B cell (primary cell): ENCODE results near the gene ITPR1. TPM values are rescaled to one million over a fixed set of nuclear protein-coding genes. Genes with fewer than 3 reads are reported as not detected.

Experiments
- ATAC-seq: fragments of 200-7000 bp; cut with Tn5 transposase; one replicate; pipeline ENCODE4 v1.10.0; 2021; ENCODE audit warnings: low read depth, mild to moderate bottlenecking, moderate number of reproducible peaks, moderate library complexity
- CTCF ChIA-PET: fragments of 350-600 bp; sonication (Branson Sonifier 250); formaldehyde crosslinking; loops from one replicate; lab custom pipeline; 2021; ENCODE audit warnings: antibody characterized with exemption, inconsistent platforms; lab: Charles Lee
- POLR2A ChIA-PET: fragments of 350-600 bp; sonication (Branson Sonifier 250); formaldehyde crosslinking; loops from one replicate; lab custom pipeline; 2021; ENCODE audit warnings: antibody characterized with exemption; lab: Charles Lee
- DNase-seq: peaks from one replicate; pipeline ENCODE4 v3.0.0; 2013
- H2AFZ ChIP-seq: 2 replicates; pipeline ENCODE4 v1.6.1; 2012; ENCODE audit warnings: mild to moderate bottlenecking, low read depth, low read length; ENCODE audit not compliant: insufficient read depth, poor library complexity, severe bottlenecking
- H3K27ac ChIP-seq, 2 donors: 1 replicate in 1 of 2; 2 replicates in 1 of 2; pipeline ENCODE4 v1.5.1; 2012 to 2013; ENCODE audit warnings: low read length in 2 of 2, mild to moderate bottlenecking in 2 of 2, moderate library complexity in 1 of 2
- H3K27me3 ChIP-seq, 4 experiments: fragments of 200-600 bp in 1 of 4; sonication (generic) in 1 of 4; replicated peaks in 1 of 4; 1 replicate in 2 of 4; 2 replicates in 2 of 4; pipeline versions ENCODE4 v1.6.1 to v1.7.0; 2013 to 2016; ENCODE audit warnings: low read length in 3 of 4, mild to moderate bottlenecking in 2 of 4, mixed read lengths in 1 of 4, moderate library complexity in 1 of 4; ENCODE audit not compliant: insufficient read depth in 4 of 4, control insufficient read depth in 3 of 4; ENCODE audit errors: control extremely low read depth in 1 of 4
- H3K36me3 ChIP-seq, 2 experiments: replicated peaks in 1 of 2; 1 replicate in 1 of 2; 2 replicates in 1 of 2; pipeline versions ENCODE4 v1.6.1 to v1.7.1; 2013; ENCODE audit warnings: low read length in 1 of 2; ENCODE audit not compliant: insufficient read depth in 2 of 2, control insufficient read depth in 1 of 2; ENCODE audit errors: control extremely low read depth in 1 of 2, extremely low read depth in 1 of 2
- H3K4me1 ChIP-seq, 2 donors: fragments of 200-600 bp in 1 of 2; sonication (generic) in 1 of 2; 1 replicate in 1 of 2; 2 replicates in 1 of 2; pipeline versions ENCODE4 v1.5.1 to v1.6.1; 2013 to 2017; ENCODE audit warnings: low read length in 2 of 2; ENCODE audit not compliant: control insufficient read depth in 2 of 2, insufficient read depth in 2 of 2
- H3K4me2 ChIP-seq: replicated peaks from 2 replicates; pipeline ENCODE3; 2012; ENCODE audit warnings: mild to moderate bottlenecking, low read depth, low read length; ENCODE audit not compliant: poor library complexity, severe bottlenecking
- H3K4me3 ChIP-seq, 5 experiments: fragments of 200-600 bp in 1 of 5; sonication (generic) in 1 of 5; 1 replicate in 3 of 5; 2 replicates in 2 of 5; pipeline versions ENCODE4 v1.5.1 to v1.7.0; 2011 to 2016; ENCODE audit warnings: low read length in 4 of 5, mild to moderate bottlenecking in 4 of 5, low read depth in 2 of 5, control low read depth in 1 of 5, moderate library complexity in 1 of 5; ENCODE audit not compliant: insufficient read depth in 1 of 5; ENCODE audit errors: control extremely low read depth in 1 of 5, extremely low read depth in 1 of 5
- H3K79me2 ChIP-seq: fragments of 200-600 bp; sonication (generic); one replicate; pipeline ENCODE4 v1.6.0; 2016; ENCODE audit warnings: low read length; ENCODE audit not compliant: control insufficient read depth, insufficient read depth
- H3K9ac ChIP-seq: fragments of 200-600 bp; sonication (generic); 2 replicates; pipeline ENCODE4 v1.6.1; 2017; ENCODE audit warnings: mild to moderate bottlenecking, low read length, moderate library complexity
- H3K9me3 ChIP-seq, 3 donors: one replicate each; pipeline versions ENCODE4 v1.6.1 to v1.7.1; 2013; ENCODE audit warnings: low read length in 2 of 3; ENCODE audit not compliant: control insufficient read depth in 2 of 3, insufficient read depth in 1 of 3; ENCODE audit errors: control extremely low read depth in 1 of 3
- H4K20me1 ChIP-seq: 2 replicates; pipeline ENCODE4 v1.6.0; 2012; ENCODE audit warnings: mild to moderate bottlenecking, low read length; ENCODE audit not compliant: insufficient read depth, control insufficient read depth, poor library complexity, severe bottlenecking
- H3K27ac Mint-ChIP-seq: one replicate; pipeline ENCODE4 v1.8.0; 2021; ENCODE audit warnings: mixed read lengths
- H3K27me3 Mint-ChIP-seq: one replicate; pipeline ENCODE4 v1.8.0; 2021; ENCODE audit warnings: mixed read lengths
- H3K4me1 Mint-ChIP-seq: one replicate; pipeline ENCODE4 v1.8.0; 2021; ENCODE audit warnings: mixed read lengths
- H3K4me3 Mint-ChIP-seq: one replicate; pipeline ENCODE4 v1.8.0; 2021; ENCODE audit warnings: mixed read lengths
- H3K9me3 Mint-ChIP-seq: one replicate; pipeline ENCODE4 v1.8.0; 2022; ENCODE audit warnings: mixed read lengths; ENCODE audit not compliant: insufficient read depth
- CTCF ChIP-seq: fragments of 200-600 bp; IDR thresholded peaks from one replicate; pipeline ENCODE4 v1.8.0; 2022; ENCODE audit warnings: antibody characterized with exemption, mild to moderate bottlenecking
- EZH2 ChIP-seq: IDR thresholded peaks from 2 replicates; pipeline ENCODE4 v1.6.1; 2012; ENCODE audit warnings: borderline replicate concordance, low read depth, mild to moderate bottlenecking, moderate library complexity, low read length; ENCODE audit not compliant: insufficient read depth, poor library complexity, severe bottlenecking
- WGBS: methylation state at CpG from one replicate; pipeline ENCODE4 v1.1.5; 2013; ENCODE audit warnings: missing lambda C conversion rate; ENCODE audit not compliant: insufficient coverage; 5-methylcytosine and 5-hydroxymethylcytosine counted together
- intact Hi-C: fragments of 100-400 bp; cut with micrococcal nuclease; formaldehyde crosslinking; loops from one replicate; pipeline ENCODE4 v1.10.0; 2022
- polyA plus RNA-seq: library from polyadenylated mRNA; depleted of rRNA; stranded (reverse); fragments of >200 nt; gene quantifications from 2 replicates; pipeline ENCODE4 v1.2.3, GENCODE V29; 2012
- total RNA-seq, 2 donors: library from RNA; stranded (reverse); fragments of 120-200 nt in 1 of 2; gene quantifications; 1 replicate in 1 of 2; 2 replicates in 1 of 2; pipeline versions ENCODE4 v1.2.3 to v1.2.4, GENCODE V29; 2013 to 2022

Gene ITPR1
- total and polyA plus RNA-seq, 2 donors (not counting 1 experiment from before 2014, with no cell fraction given), result 64.0 to 332 TPM

- Mint-ChIP-seq H3K4me1 (peaks cover 88% of the 10 kb centered on the region), H3K9me3 (no peaks in the 10 kb centered on the region), H3K4me3 (no peak overlapping the region), H3K27me3 (no peaks in the 10 kb centered on the region), H3K27ac (no peak overlapping the region)
- WGBS, result no CpG with 5 or more reads among the region's 3 CpGs
- peaks cover 100% of the 10 kb centered on the region for H3K79me2 ChIP-seq
- intact Hi-C loops, result loop anchor here (5.0 kb wide), 1 partner anchor 34 kb away; no protein-coding TSS in a partner anchor
- no peak overlapping the region for H3K9ac ChIP-seq
- H4K20me1 ChIP-seq, result peaks cover 100% of the 10 kb centered on the region
- ATAC-seq (no peak), DNase-seq (no peak)
- H3K27ac ChIP-seq, result no peak overlapping the region
- CTCF ChIA-PET, result interaction anchor here (1.5 kb wide), 1 partner anchor 42 kb away, joined by 5 read pairs; no protein-coding TSS in a partner anchor
- H3K36me3 ChIP-seq, result peaks cover 0 to 5% of the 10 kb centered on the region in 2 experiments
- peaks cover 30 to 47% of the 10 kb centered on the region in 2 donors for H3K4me1 ChIP-seq
- H3K4me2 ChIP-seq, result no peak overlapping the region
- POLR2A ChIA-PET, result no interaction called here
- no peaks in the 10 kb centered on the region for H3K9me3 ChIP-seq
- no peak overlapping the region for H3K4me3 ChIP-seq
- TF ChIP-seq EZH2, result no peak
- TF ChIP-seq CTCF, result no peak
- no peak overlapping the region for H2AFZ ChIP-seq
- H3K27me3 ChIP-seq, result no peaks in the 10 kb centered on the region
Observed at GRCh38 chr3:4591669-4592068, 98.5 kb downstream of the ITPR1 start.

- no CpG with 5 or more reads among the region's 5 CpGs for WGBS
Observed at GRCh38 chr3:4593014-4593413, 99.9 kb downstream of the ITPR1 start.

More at GRCh38 chr3:4593014-4593413, 99.9 kb downstream of the ITPR1 start:
- no peak overlapping the region for H3K4me3 ChIP-seq
- H2AFZ ChIP-seq, result no peak overlapping the region
- ATAC-seq, result no peak
- H3K9ac ChIP-seq, result no peak overlapping the region
- H3K4me1 ChIP-seq, result peaks cover 27 to 46% of the 10 kb centered on the region in 2 donors
- no peaks in the 10 kb centered on the region for H3K9me3 ChIP-seq
- H3K79me2 ChIP-seq, result peaks cover 100% of the 10 kb centered on the region
- no peak overlapping the region for H3K4me2 ChIP-seq
- ChIA-PET POLR2A (no interaction called here), CTCF (interaction anchor here (0.9 to 1.5 kb wide), 2 partner anchors 41 to 100 kb away, joined by 3 to 5 read pairs; partner anchors contain the start of gene ITPR1)
- Mint-ChIP-seq H3K4me1 (peaks cover 90% of the 10 kb centered on the region), H3K9me3 (no peaks in the 10 kb centered on the region), H3K27ac (no peak overlapping the region), H3K27me3 (no peaks in the 10 kb centered on the region), H3K4me3 (no peak overlapping the region)
- TF ChIP-seq EZH2, result no peak
- TF ChIP-seq CTCF, result no peak
- intact Hi-C loops, result loop anchor here (5.0 kb wide), 1 partner anchor 36 kb away; no protein-coding TSS in a partner anchor
- H3K27me3 ChIP-seq, result no peaks in the 10 kb centered on the region
- DNase-seq, result no peak
- H3K27ac ChIP-seq, result no peak overlapping the region
- H3K36me3 ChIP-seq, result peaks cover 0 to 5% of the 10 kb centered on the region in 2 experiments
- peaks cover 100% of the 10 kb centered on the region for H4K20me1 ChIP-seq
